IMR-90 (cell line): Measurements from ENCODE around the gene LDLRAD3. TPM values are rescaled to one million over a fixed set of nuclear protein-coding genes. Genes with fewer than 3 reads are reported as not detected.

Experiments used
- ATAC-seq: fragments of 200-7000 bp; cut with Tn5 transposase; 2 replicates; pipeline ENCODE4 v1.9.1; 2020; ENCODE audit warnings: low read depth, mild to moderate bottlenecking, moderate library complexity
- BruUV-seq: library from RNA; stranded (reverse); fragments of 400-500 nt; replicated peaks from 2 replicates; lab custom pipeline; 2021; lab: Mats Ljungman, UMichigan
- CTCF ChIA-PET: fragments of 300-600 bp; formaldehyde crosslinking; extraction: SDS; loops from one replicate; lab custom pipeline; 2021; ENCODE audit warnings: antibody characterized with exemption; lab: Yijun Ruan, JAX
- POLR2A ChIA-PET: fragments of 300-600 bp; sonication (Branson Sonifier 250); formaldehyde crosslinking; loops from one replicate; lab custom pipeline; 2022; ENCODE audit warnings: antibody characterized with exemption; ENCODE audit not compliant: unreplicated experiment; lab: Charles Lee
- DNase-seq: peaks from one replicate; pipeline ENCODE4 v3.0.0; 2013
- H2AFZ ChIP-seq: replicated peaks from 2 replicates; pipeline ENCODE3; 2013; ENCODE audit warnings: low read length, mild to moderate bottlenecking; ENCODE audit not compliant: poor library complexity
- H2AK5ac ChIP-seq: 2 replicates; pipeline ENCODE4 v1.6.1; 2013; ENCODE audit warnings: low read depth, low read length, inconsistent platforms
- H2AK9ac ChIP-seq: replicated peaks from 2 replicates; pipeline ENCODE3; 2013; ENCODE audit warnings: mild to moderate bottlenecking, low read depth, low read length, moderate library complexity; ENCODE audit not compliant: poor library complexity
- H2BK120ac ChIP-seq: 2 replicates; pipeline ENCODE4 v1.6.1; 2013; ENCODE audit warnings: low read depth, low read length, inconsistent platforms
- H2BK15ac ChIP-seq: 3 replicates; pipeline ENCODE4 v1.6.1; 2013; ENCODE audit warnings: low read depth, low read length, inconsistent platforms
- H2BK20ac ChIP-seq: 2 replicates; pipeline ENCODE4 v1.6.1; 2013; ENCODE audit warnings: low read depth, mild to moderate bottlenecking, inconsistent platforms, low read length, moderate library complexity
- H2BK5ac ChIP-seq: 2 replicates; pipeline ENCODE4 v1.6.1; 2013; ENCODE audit warnings: mild to moderate bottlenecking, low read depth, low read length, inconsistent platforms; ENCODE audit not compliant: poor library complexity, severe bottlenecking
- H3K14ac ChIP-seq: replicated peaks from 2 replicates; pipeline ENCODE4 v1.6.1; 2013; ENCODE audit warnings: low read depth, low read length, inconsistent platforms
- H3K18ac ChIP-seq: 2 replicates; pipeline ENCODE4 v1.6.1; 2013; ENCODE audit warnings: low read depth, low read length, control low read depth
- H3K23ac ChIP-seq: 2 replicates; pipeline ENCODE4 v1.6.1; 2013; ENCODE audit warnings: low read depth, low read length, inconsistent platforms
- H3K27ac ChIP-seq: 2 replicates; pipeline ENCODE4 v1.5.1; 2013; ENCODE audit warnings: mild to moderate bottlenecking, control low read depth, low read length; ENCODE audit not compliant: insufficient read depth
- H3K27me3 ChIP-seq: 2 replicates; pipeline ENCODE4 v1.6.1; 2013; ENCODE audit warnings: low read length; ENCODE audit not compliant: control insufficient read depth, insufficient read depth
- H3K36me3 ChIP-seq: 2 replicates; pipeline ENCODE4 v1.6.1; 2013; ENCODE audit warnings: low read length, mixed read lengths; ENCODE audit not compliant: control insufficient read depth, insufficient read depth
- H3K4ac ChIP-seq: 2 replicates; pipeline ENCODE4 v1.6.1; 2013; ENCODE audit warnings: low read depth, low read length, inconsistent platforms
- H3K4me1 ChIP-seq: 2 replicates; pipeline ENCODE4 v1.6.1; 2013; ENCODE audit warnings: low read length, mixed read lengths; ENCODE audit not compliant: control insufficient read depth, insufficient read depth
- H3K4me2 ChIP-seq: 2 replicates; pipeline ENCODE4 v1.6.1; 2013; ENCODE audit warnings: low read depth, mild to moderate bottlenecking, control low read depth, low read length, moderate library complexity
- H3K4me3 ChIP-seq: 2 replicates; pipeline ENCODE4 v1.5.1; 2013; ENCODE audit warnings: low read depth, mild to moderate bottlenecking, control low read depth, low read length, moderate library complexity; ENCODE audit not compliant: insufficient read depth
- H3K56ac ChIP-seq: 2 replicates; pipeline ENCODE4 v1.6.1; 2013; ENCODE audit warnings: low read length, inconsistent platforms; ENCODE audit not compliant: insufficient read depth; ENCODE audit errors: extremely low read depth
- H3K79me1 ChIP-seq, 2 experiments: 2 replicates each; pipeline ENCODE4 v1.6.1; 2013; ENCODE audit warnings: low read length in 2 of 2, inconsistent platforms in 1 of 2, low read depth in 1 of 2
- H3K9ac ChIP-seq: 2 replicates; pipeline ENCODE4 v1.6.1; 2013; ENCODE audit warnings: low read depth, low read length, control low read depth
- H3K9me1 ChIP-seq: 2 replicates; pipeline ENCODE4 v1.6.1; 2013; ENCODE audit warnings: low read length, inconsistent platforms; ENCODE audit not compliant: insufficient read depth
- H3K9me3 ChIP-seq: 2 replicates; pipeline ENCODE4 v1.6.1; 2013; ENCODE audit warnings: low read length; ENCODE audit not compliant: control insufficient read depth, insufficient read depth
- H4K20me1 ChIP-seq: 2 replicates; pipeline ENCODE4 v1.6.1; 2013; ENCODE audit warnings: low read length, inconsistent platforms; ENCODE audit not compliant: insufficient read depth
- H4K5ac ChIP-seq: 2 replicates; pipeline ENCODE4 v1.6.1; 2013; ENCODE audit warnings: mild to moderate bottlenecking, low read depth, low read length, control low read depth
- H4K8ac ChIP-seq, 2 experiments: 2 replicates each; pipeline ENCODE4 v1.6.1; 2013; ENCODE audit warnings: low read depth in 2 of 2, low read length in 2 of 2, control low read depth in 1 of 2, inconsistent platforms in 1 of 2
- H4K91ac ChIP-seq: 2 replicates; pipeline ENCODE4 v1.6.1; 2013; ENCODE audit warnings: low read depth, low read length, inconsistent platforms; ENCODE audit not compliant: insufficient read depth
- BHLHE40 ChIP-seq: fragments of 150-350 bp; IDR thresholded peaks from 2 replicates; pipeline ENCODE4 v1.6.1; 2016; ENCODE audit warnings: mild to moderate bottlenecking, low read depth, low read length
- CEBPB ChIP-seq: IDR thresholded peaks from 2 replicates; pipeline ENCODE4 v1.6.1; 2012; ENCODE audit warnings: low read depth, low read length, improper control_type of control experiment
- CHD1 ChIP-seq: IDR thresholded peaks from 2 replicates; pipeline ENCODE4 v1.6.1; 2012; ENCODE audit warnings: low read depth, low read length, improper control_type of control experiment
- CTCF ChIP-seq: conservative IDR thresholded peaks from 2 replicates; pipeline ENCODE4 v1.5.1; 2012; ENCODE audit warnings: mild to moderate bottlenecking, low read depth, low read length, improper control_type of control experiment
- FOS ChIP-seq: fragments of 150-350 bp; IDR thresholded peaks from 2 replicates; pipeline ENCODE4 v1.6.1; 2016; ENCODE audit warnings: low read depth, low read length
- MAFK ChIP-seq: IDR thresholded peaks from 2 replicates; pipeline ENCODE4 v1.6.1; 2012; ENCODE audit warnings: low read depth, low read length, improper control_type of control experiment
- MAZ ChIP-seq: IDR thresholded peaks from 2 replicates; pipeline ENCODE4 v1.6.1; 2012; ENCODE audit warnings: low read depth, mild to moderate bottlenecking, low read length, improper control_type of control experiment, moderate library complexity, borderline replicate concordance
- MXI1 ChIP-seq: IDR thresholded peaks from 2 replicates; pipeline ENCODE4 v1.6.1; 2012; ENCODE audit warnings: low read depth, mild to moderate bottlenecking, low read length, moderate library complexity, borderline replicate concordance
- RCOR1 ChIP-seq: IDR thresholded peaks from 2 replicates; pipeline ENCODE4 v1.6.1; 2012; ENCODE audit warnings: mild to moderate bottlenecking, low read length, improper control_type of control experiment; ENCODE audit not compliant: insufficient replicate concordance
- RFX5 ChIP-seq: IDR thresholded peaks from 2 replicates; pipeline ENCODE4 v1.8.0; 2012; ENCODE audit warnings: low read depth, mild to moderate bottlenecking, low read length, moderate library complexity
- SMC3 ChIP-seq: fragments of 150-350 bp; IDR thresholded peaks from 2 replicates; pipeline ENCODE4 v1.6.1; 2016; ENCODE audit warnings: low read depth, mild to moderate bottlenecking, antibody characterized with exemption, low read length, moderate library complexity
- USF2 ChIP-seq: fragments of 150-350 bp; IDR thresholded peaks from 2 replicates; pipeline ENCODE4 v1.6.1; 2017; ENCODE audit warnings: mild to moderate bottlenecking, antibody characterized with exemption, low read length, low read depth
- WGBS, 2 experiments: methylation state at CpG; one replicate each; pipeline versions ENCODE4 v1.1.5 to v1.1.7; 2013; ENCODE audit warnings: missing lambda C conversion rate in 2 of 2; ENCODE audit not compliant: insufficient read length in 1 of 2; ENCODE audit errors: extremely low coverage in 2 of 2; 5-methylcytosine and 5-hydroxymethylcytosine counted together
- dilution Hi-C: fragments of 300-500 bp; cut with HindIII; formaldehyde crosslinking; loops from one replicate; pipeline ENCODE4 v1.14.3; 2018; ENCODE audit warnings: low sequenced_read_pairs; ENCODE audit not compliant: unreplicated experiment
- in situ Hi-C: fragments of 300-500 bp; cut with MboI; formaldehyde crosslinking; loops from 3 replicates; pipeline ENCODE4 v1.14.3; 2019; ENCODE audit warnings: low sequenced_read_pairs, inconsistent platforms, mixed read lengths
- intact Hi-C: fragments of 100-400 bp; cut with micrococcal nuclease; formaldehyde crosslinking; loops from 2 replicates; pipeline ENCODE4 v1.10.0; 2022
- polyA plus RNA-seq, 3 experiments: library from polyadenylated mRNA; depleted of rRNA; stranded (reverse); fragments of >200 nt; gene quantifications; 2 replicates each; pipeline ENCODE4 v1.2.3, GENCODE V29; 2012; ENCODE audit warnings: low replicate concordance in 1 of 3
- total RNA-seq: library from RNA; depleted of rRNA; stranded (reverse); fragments of >200 nt; gene quantifications from 2 replicates; pipeline ENCODE4 v1.2.3, GENCODE V29; 2012

LDLRAD3 gene
- total and polyA plus RNA-seq, 2 of the 4 experiments (the other 2 are of a cell fraction) = 2.7 to 6.4 TPM

- Histone ChIP-seq H4K5ac (no peak overlapping the region), H4K20me1 (no peaks in the 10 kb centered on the region; the same call in 1 of the 2 replicates), H3K79me1 (peaks cover 18 to 37% of the 10 kb centered on the region in 2 experiments; a peak in 3 of 4 replicates), H4K91ac (no peak overlapping the region), H2BK120ac (no peak overlapping the region), H2AFZ (no peak overlapping the region), H2AK9ac (no peak overlapping the region), H3K4me2 (no peak overlapping the region), H3K18ac (no peak overlapping the region), H3K4ac (peak overlapping the region; percentile 29), H3K36me3 (no peaks in the 10 kb centered on the region), H3K9me1 (peaks cover 7% of the 10 kb centered on the region), H2BK15ac (no peak overlapping the region), H3K56ac (no peak overlapping the region), H3K9me3 (no peaks in the 10 kb centered on the region), H4K8ac (no peak overlapping the region), H2AK5ac (peak overlapping the region; percentile 79), H3K27ac (no peak overlapping the region), H3K4me3 (no peak overlapping the region), H2BK20ac (peak overlapping the region; percentile 14; the same call in 1 of the 2 replicates), H3K27me3 (no peaks in the 10 kb centered on the region), H2BK5ac (no peak overlapping the region), H3K9ac (no peak overlapping the region), H3K14ac (0 out of 2 replicates have a peak overlapping the region, but pooled peaks have one; percentile 17), H3K4me1 (peaks cover 19% of the 10 kb centered on the region), H3K23ac (no peak overlapping the region)
- BruUV-seq = no TSS peak
- intact Hi-C loops (no loop called here), dilution Hi-C loops (no loop called here), in situ Hi-C loops (no loop called here)
- TF ChIP-seq MXI1 (no peak), FOS (no peak), RFX5 (no peak), RCOR1 (no peak), MAZ (no peak), MAFK (no peak), USF2 (no peak), CEBPB (no peak), BHLHE40 (no peak), SMC3 (no peak), CTCF (no peak), CHD1 (no peak)
- ChIA-PET CTCF (interaction anchor here (1.1 kb wide), 1 partner anchor 467 kb away, joined by 3 read pairs; no protein-coding TSS in a partner anchor), POLR2A (no interaction called here)
- no CpG with 5 or more reads among the region's 5 CpGs for WGBS, 2 experiments
- DNase-seq (no peak), ATAC-seq (no peak)
These were observed 67.7 kb downstream of the LDLRAD3 start for GRCh38 chr11:36011574-36011973.
